HepG2 (cell line): Measurements from ENCODE around the gene TRPM5. TPM values are rescaled to one million over a fixed set of nuclear protein-coding genes. Genes with fewer than 3 reads are reported as not detected.
A peak's percentile ranks its signal among the peaks of the same experiment; 100 is the strongest.

Source experiments
- ARNT2 ChIP-seq: sonication (generic); formaldehyde crosslinking; IDR thresholded peaks from 2 replicates; pipeline ENCODE4 v1.8.0; 2022; ENCODE audit warnings: mild to moderate bottlenecking, low read depth, missing genetic modification reagents, moderate library complexity
- DNMT1 ChIP-seq: sonication (generic); formaldehyde crosslinking; IDR thresholded peaks from 2 replicates; pipeline ENCODE4 v1.5.1; 2020; ENCODE audit warnings: mild to moderate bottlenecking, missing genetic modification reagents
- IRF1 ChIP-seq: sonication (generic); formaldehyde crosslinking; IDR thresholded peaks from 2 replicates; pipeline ENCODE4 v1.4.0; 2020; ENCODE audit warnings: low read depth, mild to moderate bottlenecking, missing genetic modification reagents
- KDM5A ChIP-seq: fragments of 200-600 bp; sonication (generic); IDR thresholded peaks from 2 replicates; pipeline ENCODE4 v1.7.0; 2018; ENCODE audit warnings: antibody characterized with exemption, mild to moderate bottlenecking, low read length, borderline replicate concordance
- PREB ChIP-seq: sonication (generic); formaldehyde crosslinking; IDR thresholded peaks from 2 replicates; pipeline ENCODE4 v1.4.0; 2020; ENCODE audit warnings: missing genetic modification reagents
- SALL2 ChIP-seq: sonication (generic); formaldehyde crosslinking; IDR thresholded peaks from 2 replicates; pipeline ENCODE4 v1.8.1; 2023; ENCODE audit warnings: mild to moderate bottlenecking, missing genetic modification reagents, inconsistent platforms
- SNAPC4 ChIP-seq: sonication (generic); formaldehyde crosslinking; IDR thresholded peaks from 2 replicates; pipeline ENCODE4 v1.4.0; 2020; ENCODE audit warnings: mild to moderate bottlenecking, missing genetic modification reagents
- SP5 ChIP-seq: IDR thresholded peaks from 2 replicates; pipeline ENCODE4 v1.6.1; 2016; ENCODE audit warnings: low read depth, borderline replicate concordance
- TFE3 ChIP-seq: IDR thresholded peaks from 2 replicates; pipeline ENCODE4 v1.6.1; 2016
- YY1 ChIP-seq: IDR thresholded peaks from 2 replicates; pipeline ENCODE4 v1.6.1; 2011; ENCODE audit warnings: low read length, low read depth, moderate library complexity, mild to moderate bottlenecking; ENCODE audit not compliant: insufficient read depth, insufficient replicate concordance
- ZBTB43 ChIP-seq: sonication (generic); formaldehyde crosslinking; conservative IDR thresholded peaks from 2 replicates; pipeline ENCODE4 v1.4.0; 2020; ENCODE audit warnings: missing genetic modification reagents
- ZGPAT ChIP-seq: IDR thresholded peaks from 2 replicates; pipeline ENCODE4 v1.6.1; 2016; ENCODE audit warnings: mild to moderate bottlenecking
- ZNF335 ChIP-seq: sonication (generic); formaldehyde crosslinking; IDR thresholded peaks from 2 replicates; pipeline ENCODE4 v1.4.0; 2020; ENCODE audit warnings: missing genetic modification reagents
- ZNF720 ChIP-seq: sonication (generic); formaldehyde crosslinking; IDR thresholded peaks from 2 replicates; pipeline ENCODE4 v1.4.0; 2020; ENCODE audit warnings: missing genetic modification reagents
- ZNF749 ChIP-seq: sonication (generic); formaldehyde crosslinking; IDR thresholded peaks from 2 replicates; pipeline ENCODE4 v1.8.0; 2022; ENCODE audit warnings: mild to moderate bottlenecking, missing genetic modification reagents, moderate library complexity, borderline replicate concordance
- ZNF780A ChIP-seq: sonication (generic); formaldehyde crosslinking; IDR thresholded peaks from 2 replicates; pipeline ENCODE4 v1.8.0; 2022; ENCODE audit warnings: mild to moderate bottlenecking, missing genetic modification reagents, moderate library complexity
- polyA plus RNA-seq, 8 experiments: library from polyadenylated mRNA; depleted of rRNA in 3 of 8; stranded (reverse) in 7 of 8; unstranded in 1 of 8; fragments of >200 nt; fragmentation: Illumina TruSeq in 4 of 8; extraction: Trizol in 4 of 8; gene quantifications; 2 replicates each; pipeline versions ENCODE4 v1.2.1 to v1.2.3, GENCODE V29; 2011 to 2016; ENCODE audit warnings: low read depth in 4 of 8, missing spikeins in 1 of 8, mixed read lengths in 1 of 8; ENCODE audit not compliant: insufficient read depth in 1 of 8
- total RNA-seq, 5 experiments: library from RNA; depleted of rRNA; stranded (reverse); fragments of >200 nt; fragmentation: Illumina TruSeq; extraction: Trizol; gene quantifications; 2 replicates each; pipeline ENCODE4 v1.2.3, GENCODE V29; 2016; ENCODE audit warnings: low read depth in 1 of 5

The TRPM5 gene
- total and polyA plus RNA-seq, 2 of the 13 experiments (the other 11 are each of a cell fraction or from before 2014, with no cell fraction given) = 0.12 TPM; not detected in 1

GRCh38 chr11:2409611-2410468 is 34.5 kb downstream of the TRPM5 start (continued):
- peak; percentile 60; the same call in 1 of the 2 replicates for TF ChIP-seq TFE3 (CRISPR knock-in tag)
- TF ChIP-seq ZGPAT (CRISPR knock-in tag) = peak; percentile 83
- no peak for TF ChIP-seq DNMT1
- no peak for TF ChIP-seq SNAPC4 (CRISPR knock-in tag)
- 0 out of 2 replicates have a peak, but pooled peaks have one; percentile 27 for TF ChIP-seq ZBTB43 (CRISPR knock-in tag)
- TF ChIP-seq YY1 = peak; percentile 15
- no peak for TF ChIP-seq ZNF720 (CRISPR knock-in tag)
- TF ChIP-seq SALL2 (CRISPR knock-in tag) = no peak; the same call in 1 of the 2 replicates
- TF ChIP-seq KDM5A = no peak
- TF ChIP-seq ZNF749 (CRISPR knock-in tag) = no peak
- peak; percentile 43; the same call in 1 of the 2 replicates for TF ChIP-seq SP5 (CRISPR knock-in tag)
- peak; percentile 62 for TF ChIP-seq ARNT2 (CRISPR knock-in tag)
- no peak for TF ChIP-seq PREB (CRISPR knock-in tag)
- TF ChIP-seq ZNF335 = peak; percentile 27; the same call in 1 of the 2 replicates
- TF ChIP-seq IRF1 (CRISPR knock-in tag) = no peak
- no peak for TF ChIP-seq ZNF780A
